GM11168 (cell line): ENCODE results near the gene SERINC5.
"Not testable (repeated sequence)": the region's sequence is repeated elsewhere in the genome, so short reads cannot be mapped to it uniquely, and the experiment has no call there.

Source experiments
- in situ Hi-C: fragments of 300-500 bp; cut with MboI; formaldehyde crosslinking; loops from one replicate; pipeline ENCODE4 v1.12.0; 2022; ENCODE audit warnings: low sequenced_read_pairs; ENCODE audit not compliant: unreplicated experiment

Gene SERINC5

DNA sequence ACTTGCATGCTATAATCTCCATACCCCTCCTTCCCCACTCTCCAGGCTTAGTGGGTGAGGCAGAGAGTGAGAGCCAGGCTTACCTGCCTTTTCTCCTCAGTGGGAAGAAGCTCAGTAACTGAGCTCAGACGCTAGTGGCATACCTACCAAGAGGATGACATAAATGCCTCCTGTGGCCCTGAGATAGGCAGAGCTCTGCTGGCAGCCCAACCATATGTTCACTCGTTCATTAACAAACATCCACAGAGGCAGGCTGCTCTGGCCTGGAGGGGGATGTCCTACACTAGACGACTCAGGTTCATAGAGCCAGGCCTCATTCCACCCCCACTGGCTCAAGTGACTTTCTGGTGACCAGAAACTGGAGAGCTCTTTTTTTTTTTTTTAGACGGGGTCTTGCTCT, 139.4 kb downstream of the SERINC5 start:
- in situ Hi-C loops: no loop called here

DNA sequence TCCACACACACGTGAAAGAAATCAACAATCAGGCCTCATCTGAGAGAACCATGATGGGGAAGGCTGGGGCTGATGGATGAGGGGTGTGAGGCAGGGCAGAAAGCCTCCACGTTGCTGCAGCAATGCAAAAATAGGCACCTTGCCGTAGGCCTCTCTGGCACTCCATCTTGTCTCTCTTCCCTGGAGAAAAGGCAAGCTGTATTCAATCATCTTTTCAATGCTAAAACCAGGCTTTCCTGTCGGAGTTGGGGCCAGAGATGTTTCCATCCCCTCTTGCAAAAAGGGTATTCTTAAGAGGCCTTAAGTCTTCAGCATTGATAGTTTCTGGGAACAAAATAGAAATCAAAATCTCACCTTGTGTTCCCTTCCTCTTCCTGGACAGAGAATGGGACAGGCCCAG, 139.8 kb downstream of the SERINC5 start:
- in situ Hi-C loops: no loop called here

DNA sequence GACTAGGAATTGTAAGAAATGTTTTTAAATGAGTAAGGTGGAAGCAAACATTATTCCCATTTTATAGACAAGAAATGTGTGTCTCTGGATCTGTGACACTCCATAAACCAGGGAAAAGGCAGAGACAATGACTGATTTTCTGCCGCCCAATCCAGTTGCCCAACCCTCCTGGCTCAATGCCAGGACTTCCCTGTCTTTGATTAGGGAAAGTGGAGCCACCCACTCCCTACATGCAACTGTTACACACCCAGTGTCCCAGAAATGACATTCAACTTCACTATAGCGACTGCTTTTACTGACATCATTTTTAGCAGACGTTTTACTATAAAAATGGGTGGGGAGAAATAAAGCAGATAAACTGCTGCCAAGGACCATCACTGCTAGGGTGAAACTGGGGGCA, 141.0 kb downstream of the SERINC5 start:
- in situ Hi-C loops: no loop called here

DNA sequence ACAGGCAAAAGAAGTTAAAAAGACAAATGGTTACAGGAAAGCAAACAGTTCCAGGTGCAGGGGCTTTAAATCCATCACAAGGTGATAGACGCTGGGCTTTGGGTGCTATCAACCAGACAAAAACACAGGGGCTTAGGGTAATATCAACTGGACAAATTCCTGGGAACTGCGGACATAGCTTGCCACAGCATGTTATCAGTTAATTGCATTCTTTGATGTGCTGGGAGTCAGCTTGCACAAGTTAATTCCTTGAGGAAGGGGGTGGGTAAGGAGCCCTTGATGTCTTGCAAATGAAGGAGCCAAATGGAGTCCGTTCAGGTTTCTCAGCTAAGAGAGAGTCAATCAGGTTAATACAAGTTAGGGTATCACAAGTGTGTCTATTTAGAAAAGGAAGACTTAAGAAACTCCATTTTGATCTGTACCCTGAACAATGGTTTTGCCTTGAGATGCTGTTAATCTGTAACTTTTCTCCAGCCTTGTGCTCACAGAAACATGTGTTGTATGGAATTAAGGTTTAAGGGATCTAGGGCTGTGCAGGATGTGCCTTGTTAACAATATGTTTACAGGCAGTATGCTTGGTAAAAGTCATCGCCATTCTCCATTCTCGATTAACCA, 144.4 kb downstream of the SERINC5 start:
- in situ Hi-C loops: not testable (repeated sequence)

DNA sequence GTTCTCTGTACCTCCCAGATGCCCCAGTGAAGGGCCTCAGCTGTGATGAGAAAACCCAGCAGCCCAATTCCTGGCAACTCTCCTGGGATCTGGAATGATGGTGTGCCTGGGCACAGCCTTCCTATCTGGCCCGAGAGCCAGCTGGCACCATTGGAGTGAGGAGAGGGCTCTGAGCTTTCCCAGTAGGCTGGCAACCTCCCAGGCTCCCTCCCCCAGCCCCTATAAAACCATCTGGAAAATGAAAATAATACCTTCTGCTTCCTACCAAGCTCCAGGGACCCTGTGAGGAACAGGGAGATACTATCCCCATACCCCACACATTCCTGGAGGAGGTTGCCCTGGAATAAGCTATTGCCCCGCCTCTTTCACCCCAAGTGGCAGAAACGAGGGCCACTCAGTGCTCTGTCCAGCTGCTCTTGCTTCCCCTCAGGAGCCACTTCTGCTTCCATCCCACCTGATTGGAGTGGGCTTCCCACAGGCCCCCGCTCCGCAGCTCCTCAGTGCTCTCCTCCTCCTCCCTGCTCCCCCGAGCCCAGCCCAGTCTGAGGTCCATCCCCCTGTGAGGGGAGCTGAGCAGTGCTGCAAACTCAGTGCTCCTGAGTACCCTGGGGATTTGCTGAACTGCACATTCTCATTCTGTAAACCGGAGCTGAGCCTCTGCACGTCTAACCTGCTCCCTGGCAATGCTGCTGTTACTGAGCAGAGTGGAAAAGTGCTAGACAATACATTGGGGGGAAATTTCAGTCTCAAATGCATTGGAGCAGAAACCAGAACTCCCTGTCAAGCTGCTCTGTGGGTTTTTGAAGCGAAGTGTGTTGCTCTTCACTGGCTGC, 146.0 kb downstream of the SERINC5 start:
- in situ Hi-C loops: no loop called here

DNA sequence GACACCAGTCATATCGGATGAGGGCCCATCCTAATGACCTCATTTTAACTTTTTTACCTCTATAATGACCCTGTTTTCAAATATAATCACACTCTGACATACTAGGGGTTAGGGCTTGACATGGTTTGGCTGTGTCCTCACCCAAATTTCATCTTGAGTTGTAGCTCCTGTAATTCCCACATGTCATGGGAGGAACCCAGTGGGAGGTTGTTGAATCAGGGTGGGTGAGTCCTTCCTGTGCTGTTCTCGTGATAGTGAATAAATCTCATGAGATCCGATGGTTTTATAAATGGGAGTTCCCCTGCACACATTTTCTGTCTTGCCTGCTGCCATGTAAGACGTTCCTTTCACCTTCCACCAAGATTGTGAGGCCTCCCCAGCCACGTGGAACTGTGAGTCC, 148.9 kb downstream of the SERINC5 start:
- in situ Hi-C loops: no loop called here

DNA sequence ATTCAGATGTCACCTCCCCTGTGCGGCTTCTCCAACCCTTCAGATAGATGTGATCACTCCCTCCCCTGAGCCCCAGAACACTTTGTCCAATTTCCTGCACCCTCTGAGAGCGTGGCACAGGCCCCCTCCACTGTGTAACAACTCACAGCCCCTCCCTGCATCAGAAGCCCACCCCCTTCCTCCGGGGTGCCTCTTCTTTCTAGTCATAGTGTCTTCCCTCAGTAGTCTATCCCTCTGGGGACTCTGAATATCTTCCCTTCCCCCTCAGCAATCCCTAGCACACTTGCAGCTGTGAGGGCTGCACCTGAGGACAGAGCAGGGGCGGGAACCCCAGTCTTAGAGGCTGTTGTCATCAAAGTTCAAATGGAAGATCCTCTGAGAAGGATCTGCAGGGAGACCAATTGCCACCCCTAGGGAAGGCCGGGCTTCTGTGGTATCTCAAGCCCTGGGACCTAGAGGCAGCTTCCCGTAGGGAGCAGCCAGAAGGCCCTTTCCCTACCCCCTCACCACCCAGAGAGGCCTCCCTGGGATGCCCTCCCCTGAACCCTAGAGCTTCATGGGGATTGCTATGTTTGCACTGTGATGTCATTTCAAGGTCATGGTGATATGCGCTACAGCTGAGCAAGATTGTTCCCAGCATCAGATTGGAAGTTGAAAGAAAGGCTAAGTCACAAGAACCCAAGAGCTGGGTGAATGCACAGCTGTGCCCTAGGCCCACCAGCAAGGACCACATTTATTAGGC, 150.0 kb downstream of the SERINC5 start:
- in situ Hi-C loops: no loop called here

DNA sequence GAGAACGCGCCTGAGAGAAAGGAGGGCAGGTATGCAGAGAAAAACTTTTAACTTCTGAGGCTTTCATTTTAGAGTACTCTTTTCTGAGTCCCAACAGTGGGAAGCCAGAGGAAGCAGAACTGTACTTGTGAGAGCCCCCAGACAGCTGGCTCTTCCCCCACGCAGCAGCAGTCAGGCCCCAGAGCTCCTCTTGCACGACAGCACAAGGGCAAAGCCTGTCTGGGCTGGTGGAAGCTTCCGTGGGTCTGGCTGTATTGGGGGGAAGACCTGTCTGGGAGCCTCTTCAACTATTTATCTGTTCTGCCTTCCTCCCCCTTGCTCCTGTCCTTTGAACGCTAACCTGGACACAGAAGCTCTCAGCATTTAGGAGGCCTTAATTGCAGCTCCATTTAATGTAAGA, 152.5 kb downstream of the SERINC5 start:
- in situ Hi-C loops: no loop called here

DNA sequence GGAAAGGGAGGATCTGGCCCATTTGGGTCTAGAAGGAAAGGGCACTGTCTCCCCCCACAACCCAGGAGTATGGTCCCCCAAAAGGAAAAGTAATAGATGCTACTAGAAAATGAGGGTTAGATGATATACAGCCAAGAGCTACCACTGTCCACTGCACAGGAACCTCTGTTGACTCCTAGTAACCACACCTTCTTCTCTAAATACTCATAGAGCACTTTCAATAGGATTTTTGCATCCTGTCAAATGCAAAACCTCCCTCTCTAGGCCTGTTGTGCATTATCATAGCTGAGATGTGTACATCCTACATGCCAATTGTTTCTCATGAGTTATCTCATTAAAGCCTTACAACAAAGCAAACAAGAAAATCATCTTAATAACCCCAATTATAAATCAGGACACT, 153.9 kb downstream of the SERINC5 start:
- in situ Hi-C loops: no loop called here

DNA sequence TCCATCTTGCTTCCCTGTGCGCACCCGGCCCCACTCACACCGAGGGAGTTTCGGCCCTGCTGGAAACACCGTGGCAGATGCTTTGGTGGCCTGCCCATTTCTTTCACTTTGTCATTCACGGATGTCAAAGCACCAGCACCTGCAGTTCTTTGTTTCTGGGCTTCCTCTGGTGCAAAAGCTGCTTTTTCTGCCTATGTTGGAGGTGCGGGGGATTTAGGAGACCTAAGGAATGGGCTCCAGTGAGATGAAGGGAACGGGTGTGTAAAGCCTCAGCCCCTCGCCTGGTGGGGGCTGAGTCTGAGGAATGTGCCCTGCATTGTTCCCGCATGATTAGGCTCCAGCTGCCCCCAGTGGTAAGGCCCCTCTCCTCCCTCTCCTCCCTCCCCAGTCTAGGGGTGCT, 158.4 kb downstream of the SERINC5 start:
- in situ Hi-C loops: loop anchor here (5.0 kb wide), 1 partner anchor 210 kb away; no protein-coding TSS in a partner anchor

DNA sequence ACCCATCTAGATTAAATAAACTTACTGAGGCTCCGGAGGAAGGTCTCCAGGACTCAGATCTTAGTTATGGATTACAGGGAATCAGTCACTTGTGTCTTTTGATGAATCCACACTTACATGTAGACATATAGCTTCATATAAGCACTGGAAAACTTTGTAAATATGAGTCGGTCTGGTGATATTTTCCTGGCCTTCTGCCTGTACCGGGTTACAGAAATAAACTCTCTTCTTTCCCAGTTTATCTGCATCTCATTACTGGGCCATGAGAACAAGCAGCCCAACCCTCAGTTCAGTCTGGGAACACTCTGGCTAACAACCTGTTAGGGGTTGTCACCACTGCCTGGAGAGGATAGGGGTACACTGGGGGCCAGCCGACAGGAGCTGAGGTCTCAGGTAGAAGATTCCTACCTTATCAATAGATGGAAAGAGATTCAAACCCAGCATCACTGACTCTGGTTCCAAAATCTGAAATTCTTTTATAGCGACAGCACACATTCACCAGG, 161.6 kb downstream of the SERINC5 start:
- in situ Hi-C loops: no loop called here

DNA sequence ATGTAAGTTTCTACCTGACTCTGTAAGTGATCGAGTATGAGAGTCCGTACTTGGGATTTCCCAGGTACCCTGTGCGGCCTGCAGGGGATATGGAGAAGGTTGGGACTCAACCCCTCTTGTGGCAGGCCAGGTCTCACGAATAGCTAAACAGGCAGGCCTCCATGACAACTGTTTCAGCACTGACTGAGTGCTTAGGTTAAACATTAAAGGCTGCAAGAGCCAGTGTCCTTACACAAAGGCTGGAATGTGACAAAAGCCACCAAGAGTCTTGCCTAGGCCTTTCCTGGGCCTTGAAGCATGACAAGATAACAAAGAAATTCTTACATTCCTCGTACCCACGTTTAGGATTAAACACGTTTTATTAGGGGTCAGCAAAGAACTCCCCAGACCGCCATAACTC, 162.1 kb downstream of the SERINC5 start:
- in situ Hi-C loops: no loop called here

DNA sequence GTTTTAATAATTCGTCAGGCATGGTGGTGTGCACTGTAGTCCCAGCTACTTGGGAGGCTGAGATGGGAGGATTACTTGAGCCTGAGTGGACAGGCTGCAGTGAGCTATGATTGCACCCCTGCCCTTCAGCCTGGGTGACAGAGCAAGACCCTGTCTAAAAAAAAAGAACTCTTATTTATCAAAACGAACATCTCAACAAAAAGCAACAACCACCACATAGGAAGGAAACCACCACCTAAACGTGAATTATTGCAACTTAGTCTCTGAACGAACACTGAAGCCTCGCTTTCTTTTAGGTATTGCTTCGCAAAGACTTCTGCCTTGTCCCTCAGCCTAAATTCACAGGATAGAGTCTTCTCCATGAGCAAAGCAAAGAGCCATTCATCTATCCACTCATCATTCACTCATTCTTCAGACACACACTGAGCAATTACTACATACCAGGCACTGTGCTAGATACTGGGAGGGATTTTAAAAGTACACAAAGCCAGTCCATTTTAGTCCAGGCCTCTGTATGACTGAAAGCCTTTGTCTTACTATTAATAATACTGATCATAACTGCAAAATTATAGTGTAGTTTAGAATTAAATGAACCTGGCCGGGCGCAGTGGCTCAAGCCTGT, 163.3 kb downstream of the SERINC5 start:
- in situ Hi-C loops: no loop called here

DNA sequence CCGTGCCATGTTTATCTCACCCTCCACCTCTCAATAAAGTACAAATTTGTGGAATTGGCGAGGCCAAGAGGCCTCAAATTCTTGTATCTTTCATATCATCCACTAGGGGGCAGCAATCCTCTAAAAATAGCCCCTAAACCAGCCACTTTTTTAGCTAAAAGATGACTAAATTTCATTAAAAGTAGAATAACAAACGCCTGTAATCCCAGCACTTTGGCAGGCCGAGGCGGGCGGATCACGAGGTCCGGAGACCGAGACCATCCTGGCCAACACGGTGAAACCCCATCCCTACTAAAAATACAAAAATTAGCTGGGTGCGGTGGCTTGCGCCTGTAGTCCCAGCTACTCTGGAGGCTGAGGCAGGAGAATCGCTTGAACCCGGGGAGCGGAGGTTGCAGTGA, 164.1 kb downstream of the SERINC5 start:
- in situ Hi-C loops: not testable (repeated sequence)

DNA sequence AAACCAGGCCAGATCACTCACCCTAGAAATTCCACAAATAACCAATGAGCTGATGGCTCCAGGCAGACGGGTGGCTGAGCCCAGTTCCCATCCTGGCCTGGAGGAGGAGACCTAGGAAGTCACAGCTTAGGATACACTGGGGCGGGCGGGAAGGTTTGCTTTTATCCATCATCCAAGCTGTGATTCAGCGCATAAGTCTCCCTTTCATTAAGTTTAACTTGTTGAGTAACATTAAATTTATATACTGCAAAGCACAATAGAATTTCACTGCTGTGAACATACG, 165.0 kb downstream of the SERINC5 start:
- in situ Hi-C loops: no loop called here

DNA sequence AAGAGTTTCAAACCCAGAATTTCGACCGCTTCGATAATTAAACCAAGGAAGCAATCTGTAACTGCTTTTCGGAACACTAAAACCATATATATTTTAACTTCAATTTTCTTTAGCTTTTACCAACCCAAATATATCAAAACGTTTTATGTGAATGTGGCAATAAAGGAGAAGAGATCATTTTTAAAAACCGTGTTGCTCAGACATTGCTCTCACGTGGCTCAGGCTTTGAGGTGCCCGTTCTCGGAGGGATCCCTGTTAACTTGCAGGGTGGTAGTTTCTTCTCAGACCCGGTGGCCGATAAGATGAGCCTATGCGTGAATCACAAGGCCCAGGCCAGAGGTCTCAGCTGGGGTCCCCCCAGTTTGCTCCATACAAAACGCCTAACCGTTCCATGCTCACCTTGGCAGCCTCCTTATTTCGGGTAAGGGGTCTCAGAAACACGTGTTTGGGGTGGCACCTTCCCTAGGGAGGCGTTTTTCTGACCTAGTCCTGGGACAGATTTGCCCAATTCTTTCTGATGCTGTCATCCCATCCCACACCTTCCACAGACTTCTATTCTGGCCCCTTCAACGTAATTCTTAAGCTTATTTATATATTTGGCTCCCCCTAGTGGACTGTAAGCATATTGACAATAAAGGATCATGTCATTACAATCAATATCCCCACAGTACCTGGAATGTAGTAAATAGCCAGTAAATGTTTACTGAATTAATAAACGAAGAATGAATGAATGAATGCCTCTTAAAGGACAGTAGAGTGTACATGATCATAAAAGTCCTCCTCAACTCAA, 172.6 kb downstream of the SERINC5 start:
- in situ Hi-C loops: loop anchor here (10.0 kb wide), 1 partner anchor 218 kb away; no protein-coding TSS in a partner anchor

DNA sequence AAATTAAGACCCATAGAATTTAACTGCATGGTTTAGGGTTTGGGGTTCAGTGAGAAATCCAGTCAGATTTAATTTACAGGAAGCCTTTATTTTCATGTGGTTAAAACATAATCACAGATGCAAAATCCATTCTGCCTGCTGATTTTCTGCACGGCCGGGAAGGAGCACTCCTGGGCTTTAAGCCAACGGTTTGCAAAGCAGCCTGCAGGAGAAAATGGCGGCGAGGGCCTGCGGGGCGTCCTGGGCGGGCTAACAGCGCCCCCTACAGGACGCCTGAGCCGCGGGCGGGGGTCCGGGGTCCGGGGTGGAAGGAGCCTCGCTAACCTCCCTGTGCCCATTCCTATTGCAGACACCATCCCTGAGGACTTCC, 173.1 kb downstream of the SERINC5 start:
- in situ Hi-C loops: loop anchor here (10.0 kb wide), 1 partner anchor 218 kb away; no protein-coding TSS in a partner anchor

DNA sequence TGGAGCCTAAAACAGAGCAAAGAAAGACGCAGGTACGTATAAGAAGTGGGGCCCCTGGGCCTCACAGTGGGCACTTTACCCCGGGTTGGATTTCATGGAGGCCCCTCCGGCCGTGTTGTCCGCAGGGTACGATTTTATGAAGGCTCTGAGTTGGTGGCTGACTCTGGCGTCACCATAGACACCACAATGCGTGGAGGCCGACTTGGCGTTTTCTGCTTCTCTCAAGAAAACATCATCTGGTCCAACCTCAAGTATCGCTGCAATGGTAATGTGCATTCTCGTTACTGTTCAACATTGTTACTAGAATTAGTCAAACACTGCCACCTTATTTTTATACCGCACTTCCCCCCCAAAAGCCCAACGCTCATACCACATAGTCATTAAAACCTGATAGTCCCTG, 173.6 kb downstream of the SERINC5 start:
- in situ Hi-C loops: loop anchor here (10.0 kb wide), 1 partner anchor 217 kb away; no protein-coding TSS in a partner anchor

DNA sequence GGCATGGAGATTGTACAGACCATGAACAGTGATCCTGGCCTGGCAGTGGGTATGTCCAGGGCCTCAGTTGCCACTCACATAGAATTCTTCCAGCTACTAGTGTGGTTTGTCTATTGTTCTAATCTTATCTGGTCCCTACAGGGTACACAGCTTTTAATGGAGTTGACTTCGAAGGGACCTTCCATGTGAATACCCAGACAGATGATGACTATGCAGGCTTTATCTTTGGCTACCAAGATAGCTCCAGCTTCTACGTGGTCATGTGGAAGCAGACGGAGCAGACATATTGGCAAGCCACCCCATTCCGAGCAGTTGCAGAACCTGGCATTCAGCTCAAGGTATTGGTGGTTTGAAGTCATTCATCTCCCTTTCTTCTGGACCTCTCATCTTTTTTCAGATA, 176.9 kb downstream of the SERINC5 start:
- in situ Hi-C loops: loop anchor here (10.0 kb wide), 1 partner anchor 164 kb away; no protein-coding TSS in a partner anchor
